ENCODE results near the gene MTHFR.
A peak's percentile ranks its signal among the peaks of the same experiment; 100 is the strongest.

Gene MTHFR

DNA sequence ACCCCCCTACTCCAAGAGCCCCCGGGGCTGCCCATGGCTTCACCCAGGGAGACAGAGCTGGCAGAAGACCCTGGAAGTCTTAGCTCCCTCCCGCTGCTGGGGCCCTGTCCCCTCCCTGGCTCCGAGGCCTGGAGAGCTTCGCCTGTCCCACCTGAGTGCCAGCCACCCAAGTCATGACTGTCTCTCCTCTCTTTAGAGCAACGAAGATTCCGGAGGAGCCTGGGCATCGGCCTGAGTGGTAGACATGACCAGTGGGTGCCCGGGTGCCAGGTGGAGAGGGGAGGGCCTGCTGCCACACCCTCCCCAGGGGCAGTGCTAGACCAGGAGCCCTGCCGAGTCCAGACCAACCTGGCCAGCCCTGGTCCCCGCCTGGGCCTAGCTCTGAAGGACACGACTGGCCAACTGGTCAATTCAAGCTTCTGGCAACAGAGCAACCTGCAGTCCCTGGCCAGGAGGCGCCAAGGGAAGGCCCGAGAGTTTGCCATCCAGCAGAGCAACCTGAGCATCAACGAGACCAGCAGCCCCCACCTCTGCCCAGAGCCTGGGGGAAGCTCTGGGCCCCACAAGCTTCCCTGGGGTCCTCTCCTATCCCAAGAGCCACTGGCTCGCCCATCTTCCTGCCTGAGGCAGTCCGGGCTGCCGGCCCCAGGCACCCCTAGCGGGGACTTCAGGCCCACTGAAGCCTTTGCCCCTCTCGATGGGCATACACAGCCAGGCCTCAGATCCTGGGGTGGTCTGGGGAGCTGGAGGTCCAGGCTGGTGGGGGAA, 39.9 kb downstream of the MTHFR start:
- no peaks in the 10 kb centered on the region for H3K27me3 ChIP-seq (ENCODE audit: insufficient read depth, low read depth, severe bottlenecking)
- DNase-seq: no peak
- no peak for TF ChIP-seq CTCF (IDR thresholded peaks at IDR 0.05; ENCODE audit: low read depth, low read length)
- H3K36me3 ChIP-seq: no peaks in the 10 kb centered on the region
- H3K9me3 ChIP-seq (ENCODE audit: severe bottlenecking): no peaks in the 10 kb centered on the region
- no peak overlapping the region for H3K4me3 ChIP-seq (ENCODE audit: low read depth, low read length)
- no peak overlapping the region for H3K27ac ChIP-seq

DNA sequence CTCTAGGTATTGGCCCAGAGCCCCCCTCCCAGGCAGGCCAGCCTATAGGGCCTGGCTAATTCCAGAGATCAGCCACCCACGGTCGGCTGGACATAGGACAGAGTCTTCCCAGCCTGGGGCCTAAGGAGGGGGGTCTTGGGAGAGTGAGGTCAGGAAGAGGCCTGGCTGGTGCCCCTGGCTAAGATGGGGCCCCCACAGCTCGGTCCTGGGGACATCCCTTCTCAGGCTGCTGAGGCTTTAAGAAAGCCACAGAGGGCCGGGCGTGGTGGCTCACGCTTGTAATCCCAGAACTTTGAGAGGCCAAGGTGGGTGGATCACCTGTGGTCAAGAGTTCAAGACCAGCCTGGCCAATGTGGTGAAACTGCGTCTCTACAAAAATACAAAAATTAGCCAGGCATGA, 41.2 kb downstream of the MTHFR start:
- DNase-seq: peak; percentile 41
- TF ChIP-seq CTCF (IDR thresholded peaks at IDR 0.05; ENCODE audit: low read depth, low read length): no peak
- Histone ChIP-seq H3K4me3 (ENCODE audit: low read depth, low read length) (no peak overlapping the region), H3K27ac (peak overlapping the region; percentile 3; the same call in 1 of the 2 replicates), H3K9me3 (ENCODE audit: severe bottlenecking) (no peaks in the 10 kb centered on the region), H3K27me3 (ENCODE audit: insufficient read depth, low read depth, severe bottlenecking) (no peaks in the 10 kb centered on the region), H3K36me3 (no peaks in the 10 kb centered on the region)

GRCh38 chr1:11764115-11764514, 41.6 kb downstream of the MTHFR start:
- no peak for DNase-seq
- Histone ChIP-seq H3K27ac (peak overlapping the region; percentile 3), H3K36me3 (no peaks in the 10 kb centered on the region), H3K9me3 (ENCODE audit: severe bottlenecking) (no peaks in the 10 kb centered on the region), H3K4me3 (ENCODE audit: low read depth, low read length) (no peak overlapping the region), H3K27me3 (ENCODE audit: insufficient read depth, low read depth, severe bottlenecking) (no peaks in the 10 kb centered on the region)
- TF ChIP-seq CTCF (IDR thresholded peaks at IDR 0.05; ENCODE audit: low read depth, low read length): no peak

- Histone ChIP-seq H3K36me3 (no peaks in the 10 kb centered on the region), H3K27ac (no peak within 1 kb of the TSS), H3K27me3 (ENCODE audit: insufficient read depth, low read depth, severe bottlenecking) (no peaks in the 10 kb centered on the region), H3K4me3 (ENCODE audit: low read depth, low read length) (no peak within 1 kb of the TSS), H3K9me3 (ENCODE audit: severe bottlenecking) (peaks cover under 1% of the 10 kb centered on the region)
- no peak for TF ChIP-seq CTCF (IDR thresholded peaks at IDR 0.05; ENCODE audit: low read depth, low read length)
- no peak for DNase-seq
These were observed 43.8 kb downstream of the MTHFR start, which contains the start of gene C1orf167 for GRCh38 chr1:11761988-11762406. Gene C1orf167 (plus strand): TSS chr1:11762193. CDS start chr1:11764401, 2,208 bp downstream.

GRCh38 chr1:11761285-11761684, 44.5 kb downstream of the MTHFR start:
- H3K4me3 ChIP-seq (ENCODE audit: low read depth, low read length): no peak overlapping the region
- H3K9me3 ChIP-seq (ENCODE audit: severe bottlenecking): peaks cover 3% of the 10 kb centered on the region
- DNase-seq: no peak
- no peaks in the 10 kb centered on the region for H3K27me3 ChIP-seq (ENCODE audit: insufficient read depth, low read depth, severe bottlenecking)
- TF ChIP-seq CTCF (IDR thresholded peaks at IDR 0.05; ENCODE audit: low read depth, low read length): no peak
- H3K27ac ChIP-seq: no peak overlapping the region
- no peaks in the 10 kb centered on the region for H3K36me3 ChIP-seq

- DNase-seq: no peak
- Histone ChIP-seq H3K27ac (no peak overlapping the region), H3K9me3 (ENCODE audit: severe bottlenecking) (peaks cover 3% of the 10 kb centered on the region), H3K36me3 (no peaks in the 10 kb centered on the region), H3K27me3 (ENCODE audit: insufficient read depth, low read depth, severe bottlenecking) (no peaks in the 10 kb centered on the region), H3K4me3 (ENCODE audit: low read depth, low read length) (no peak overlapping the region)
- TF ChIP-seq CTCF (IDR thresholded peaks at IDR 0.05; ENCODE audit: low read depth, low read length): no peak
These were observed 46.0 kb downstream of the MTHFR start for GRCh38 chr1:11759791-11760190.

Measured in WERI-Rb-1 (cell line).